ENCODE measurements around the gene PIM3. TPM values are rescaled to one million over a fixed set of nuclear protein-coding genes. Genes with fewer than 3 reads are reported as not detected.

The PIM3 gene
- polyA plus RNA-seq, 1 donor: 41.5 TPM

- peaks cover 4% of the 10 kb centered on the region for H3K9me3 ChIP-seq (ENCODE audit: control insufficient read depth, low read depth, low read length)
- H3K4me1 ChIP-seq (ENCODE audit: control insufficient read depth, insufficient read depth, low read length): peaks cover 10% of the 10 kb centered on the region
- DNase-seq: no peak
- H3K27ac ChIP-seq (ENCODE audit: low read length): no peak overlapping the region
- H3K27me3 ChIP-seq (ENCODE audit: control insufficient read depth, insufficient read depth, low read length): peaks cover 49% of the 10 kb centered on the region
- WGBS (ENCODE audit: insufficient coverage, low lambda C conversion rate): no CpG with 5 or more reads among the region's 16 CpGs
- no peak overlapping the region for H3K4me3 ChIP-seq (ENCODE audit: low read length)
- no peaks in the 10 kb centered on the region for H3K36me3 ChIP-seq (ENCODE audit: control insufficient read depth, insufficient read depth, low read length)
Observed at GRCh38 chr22:50009251-50009650, 48.7 kb downstream of the PIM3 start.

GRCh38 chr22:50009765-50010675, 49.4 kb downstream of the PIM3 start:
- Histone ChIP-seq H3K9me3 (ENCODE audit: control insufficient read depth, low read depth, low read length) (peaks cover 9% of the 10 kb centered on the region), H3K4me3 (ENCODE audit: low read length) (no peak overlapping the region), H3K4me1 (ENCODE audit: control insufficient read depth, insufficient read depth, low read length) (peaks cover 10% of the 10 kb centered on the region), H3K27ac (ENCODE audit: low read length) (no peak overlapping the region), H3K27me3 (ENCODE audit: control insufficient read depth, insufficient read depth, low read length) (peaks cover 56% of the 10 kb centered on the region), H3K36me3 (ENCODE audit: control insufficient read depth, insufficient read depth, low read length) (no peaks in the 10 kb centered on the region)
- WGBS (ENCODE audit: insufficient coverage, low lambda C conversion rate): 50% methylated on average over 2 of the region's 46 CpGs
- DNase-seq: no peak

- Histone ChIP-seq H3K9me3 (ENCODE audit: control insufficient read depth, low read depth, low read length) (peaks cover 9% of the 10 kb centered on the region), H3K4me1 (ENCODE audit: control insufficient read depth, insufficient read depth, low read length) (peaks cover 9% of the 10 kb centered on the region), H3K27me3 (ENCODE audit: control insufficient read depth, insufficient read depth, low read length) (peaks cover 61% of the 10 kb centered on the region), H3K4me3 (ENCODE audit: low read length) (no peak overlapping the region), H3K27ac (ENCODE audit: low read length) (no peak overlapping the region), H3K36me3 (ENCODE audit: control insufficient read depth, insufficient read depth, low read length) (no peaks in the 10 kb centered on the region)
- DNase-seq: no peak
- WGBS (ENCODE audit: insufficient coverage, low lambda C conversion rate): no CpG with 5 or more reads among the region's 61 CpGs
Observed at GRCh38 chr22:50010676-50011446, 50.3 kb downstream of the PIM3 start.

GRCh38 chr22:50011447-50012210, 51.1 kb downstream of the PIM3 start:
- peaks cover 68% of the 10 kb centered on the region for H3K27me3 ChIP-seq (ENCODE audit: control insufficient read depth, insufficient read depth, low read length)
- H3K4me3 ChIP-seq (ENCODE audit: low read length): no peak overlapping the region

GRCh38 chr22:50012211-50013181, 51.9 kb downstream of the PIM3 start, which contains the start of gene IL17REL:
TSS of gene IL17REL (minus strand) at chr22:50012765. CDS start at chr22:50012646, 119 bp downstream.
- DNase-seq: no peak
- Histone ChIP-seq H3K4me3 (ENCODE audit: low read length) (no peak within 1 kb of the TSS), H3K9me3 (ENCODE audit: control insufficient read depth, low read depth, low read length) (peaks cover 12% of the 10 kb centered on the region), H3K27me3 (ENCODE audit: control insufficient read depth, insufficient read depth, low read length) (peaks cover 77% of the 10 kb centered on the region), H3K27ac (ENCODE audit: low read length) (no peak within 1 kb of the TSS), H3K4me1 (ENCODE audit: control insufficient read depth, insufficient read depth, low read length) (peaks cover 2% of the 10 kb centered on the region), H3K36me3 (ENCODE audit: control insufficient read depth, insufficient read depth, low read length) (no peaks in the 10 kb centered on the region)
- no CpG with 5 or more reads among the region's 29 CpGs for WGBS (ENCODE audit: insufficient coverage, low lambda C conversion rate)

More at GRCh38 chr22:50011447-50012210, 51.1 kb downstream of the PIM3 start:
- DNase-seq: no peak
- Histone ChIP-seq H3K9me3 (ENCODE audit: control insufficient read depth, low read depth, low read length) (peaks cover 12% of the 10 kb centered on the region), H3K36me3 (ENCODE audit: control insufficient read depth, insufficient read depth, low read length) (no peaks in the 10 kb centered on the region), H3K27ac (ENCODE audit: low read length) (no peak overlapping the region), H3K4me1 (ENCODE audit: control insufficient read depth, insufficient read depth, low read length) (peaks cover 2% of the 10 kb centered on the region)
- no CpG with 5 or more reads among the region's 18 CpGs for WGBS (ENCODE audit: insufficient coverage, low lambda C conversion rate)

Other genes with a start within 250 kb of the PIM3 start
- gene BRD1, start 132.9 kb upstream of the PIM3 start, polyA plus RNA-seq: 36.8 TPM
- gene ZBED4, start 106.9 kb upstream of the PIM3 start, polyA plus RNA-seq: 13.3 TPM
- 27.8 TPM for gene ALG12, start 42.3 kb upstream of the PIM3 start, polyA plus RNA-seq
- 28.9 TPM for gene CRELD2, start 42.1 kb upstream of the PIM3 start, polyA plus RNA-seq
- 0.31 TPM for gene IL17REL, start 52.0 kb downstream of the PIM3 start, polyA plus RNA-seq
- gene TTLL8, start 97.5 kb downstream of the PIM3 start, polyA plus RNA-seq: not detected
- gene MLC1, start 124.7 kb downstream of the PIM3 start, polyA plus RNA-seq: 0.57 TPM
- gene MOV10L1, start 129.2 kb downstream of the PIM3 start, polyA plus RNA-seq: 2.3 TPM
- gene PANX2, start 210.0 kb downstream of the PIM3 start, polyA plus RNA-seq: 0.55 TPM
- gene TRABD, start 225.1 kb downstream of the PIM3 start, polyA plus RNA-seq: 41.3 TPM
- 44.4 TPM for gene SELENOO, start 240.2 kb downstream of the PIM3 start, polyA plus RNA-seq